Activated CD4-positive, alpha-beta T cell treated with anti-CD3 and anti-CD28 coated beads, Interleukin-2, Interleukin-4, amounts not matched to agents 100 ng/mL and 50 ng/mL, durations not matched to agents 16 hours and 8 hours (primary cell): ENCODE results near the gene ACAA1.
"Not testable (repeated sequence)": the region's sequence is repeated elsewhere in the genome, so short reads cannot be mapped to it uniquely, and the experiment has no call there.

Experiments
- DNase-seq: peaks from one replicate; pipeline ENCODE4 v3.0.0-alpha.2; 2020; ENCODE audit warnings: low spot score

Gene ACAA1

GRCh38 chr3:38101811-38102443 lies 35.0 kb downstream of the ACAA1 start:
- DNase-seq = no peak

DNA sequence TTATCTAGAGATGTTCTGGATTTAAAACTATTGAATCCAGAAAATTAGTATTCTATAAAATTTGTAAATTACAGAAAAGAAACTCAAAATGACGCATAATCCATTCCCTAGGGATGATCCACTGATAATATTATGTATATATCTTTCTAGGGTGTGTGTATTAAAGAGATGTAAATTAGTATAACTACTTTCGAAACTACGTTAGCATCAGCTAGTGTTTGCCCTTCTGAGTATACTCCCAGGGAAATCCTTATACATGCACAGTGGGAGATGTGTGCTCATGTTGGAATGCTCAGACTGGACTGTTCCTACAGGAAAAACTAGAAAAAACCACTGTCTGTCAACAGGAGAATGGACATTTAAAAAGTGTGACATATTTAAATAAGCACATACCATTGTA lies 36.4 kb downstream of the ACAA1 start:
- DNase-seq = no peak

DNA sequence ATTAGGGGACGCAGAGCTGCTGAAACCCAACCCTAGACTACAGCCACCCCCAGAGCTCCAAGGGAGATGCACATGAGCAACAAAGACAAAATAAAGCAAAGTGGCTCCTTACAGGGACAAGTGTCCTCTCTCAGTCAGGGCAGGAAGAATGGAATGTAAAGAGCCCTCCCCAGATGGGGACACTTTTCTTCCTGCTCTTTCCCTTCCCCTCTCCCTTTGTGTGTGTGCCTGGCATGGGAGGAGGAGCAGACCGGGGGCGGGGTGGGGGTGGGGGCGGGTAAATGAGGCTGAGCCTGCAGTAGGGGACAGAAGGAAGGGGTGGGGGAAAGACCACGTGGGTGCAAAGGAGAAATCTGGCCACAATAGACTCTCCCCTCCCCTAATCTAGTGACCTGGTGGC lies 37.4 kb downstream of the ACAA1 start:
- DNase-seq = no peak

- no peak for DNase-seq
These were observed 38.6 kb downstream of the ACAA1 start for GRCh38 chr3:38098376-38098723.

DNA sequence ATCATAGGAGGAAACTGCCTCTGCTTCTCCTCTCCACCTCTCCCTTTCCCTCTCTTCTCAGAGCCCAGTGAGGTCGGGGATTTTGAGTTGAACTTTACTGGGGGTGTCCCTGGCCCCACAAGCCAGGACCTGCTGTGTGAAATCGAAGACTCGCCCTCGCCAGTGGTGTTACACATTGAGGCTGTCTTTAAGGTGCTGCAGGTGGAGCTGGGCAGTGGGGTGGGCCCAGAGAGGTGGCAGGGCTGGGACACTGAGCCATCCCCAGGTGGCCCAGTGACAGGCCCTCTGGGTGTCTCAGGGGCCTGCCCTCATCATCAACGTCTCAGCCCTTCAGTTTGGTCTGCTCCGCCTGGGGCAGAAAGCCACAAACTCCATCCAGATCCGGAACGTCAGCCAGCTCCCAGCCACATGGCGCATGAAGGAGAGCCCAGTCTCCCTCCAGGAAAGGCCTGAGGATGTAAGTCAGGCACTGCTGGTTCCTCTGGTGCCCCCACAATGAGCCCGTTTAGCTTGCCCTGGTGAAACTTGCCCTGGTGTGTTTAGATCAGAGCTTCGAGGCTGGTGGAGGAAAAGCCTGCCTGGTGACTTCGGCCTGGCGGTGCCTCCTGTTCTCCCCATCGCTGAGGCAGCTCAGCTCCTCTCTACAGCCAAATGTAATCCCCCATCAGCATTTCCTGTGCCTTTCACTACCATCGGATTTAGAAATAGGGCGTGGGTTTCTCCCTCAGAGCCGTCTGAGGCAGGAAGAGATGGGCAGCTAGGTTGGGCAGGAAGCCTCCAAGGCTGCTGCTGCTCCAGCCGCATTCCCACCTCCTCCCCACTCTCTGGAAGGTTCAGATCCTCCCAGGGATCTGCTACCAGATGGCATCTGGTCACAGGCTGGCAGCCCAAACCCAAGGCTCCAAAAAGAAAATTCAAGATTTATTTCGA lies 39.2 kb downstream of the ACAA1 start:
- no peak for DNase-seq

- no peak for DNase-seq
These were observed 41.1 kb downstream of the ACAA1 start for GRCh38 chr3:38095669-38096483.

GRCh38 chr3:38094999-38095398 lies 41.9 kb downstream of the ACAA1 start:
- DNase-seq = no peak

GRCh38 chr3:38090453-38090852 lies 46.5 kb downstream of the ACAA1 start:
- no peak for DNase-seq

GRCh38 chr3:38089163-38089562 lies 47.8 kb downstream of the ACAA1 start:
- no peak for DNase-seq

DNA sequence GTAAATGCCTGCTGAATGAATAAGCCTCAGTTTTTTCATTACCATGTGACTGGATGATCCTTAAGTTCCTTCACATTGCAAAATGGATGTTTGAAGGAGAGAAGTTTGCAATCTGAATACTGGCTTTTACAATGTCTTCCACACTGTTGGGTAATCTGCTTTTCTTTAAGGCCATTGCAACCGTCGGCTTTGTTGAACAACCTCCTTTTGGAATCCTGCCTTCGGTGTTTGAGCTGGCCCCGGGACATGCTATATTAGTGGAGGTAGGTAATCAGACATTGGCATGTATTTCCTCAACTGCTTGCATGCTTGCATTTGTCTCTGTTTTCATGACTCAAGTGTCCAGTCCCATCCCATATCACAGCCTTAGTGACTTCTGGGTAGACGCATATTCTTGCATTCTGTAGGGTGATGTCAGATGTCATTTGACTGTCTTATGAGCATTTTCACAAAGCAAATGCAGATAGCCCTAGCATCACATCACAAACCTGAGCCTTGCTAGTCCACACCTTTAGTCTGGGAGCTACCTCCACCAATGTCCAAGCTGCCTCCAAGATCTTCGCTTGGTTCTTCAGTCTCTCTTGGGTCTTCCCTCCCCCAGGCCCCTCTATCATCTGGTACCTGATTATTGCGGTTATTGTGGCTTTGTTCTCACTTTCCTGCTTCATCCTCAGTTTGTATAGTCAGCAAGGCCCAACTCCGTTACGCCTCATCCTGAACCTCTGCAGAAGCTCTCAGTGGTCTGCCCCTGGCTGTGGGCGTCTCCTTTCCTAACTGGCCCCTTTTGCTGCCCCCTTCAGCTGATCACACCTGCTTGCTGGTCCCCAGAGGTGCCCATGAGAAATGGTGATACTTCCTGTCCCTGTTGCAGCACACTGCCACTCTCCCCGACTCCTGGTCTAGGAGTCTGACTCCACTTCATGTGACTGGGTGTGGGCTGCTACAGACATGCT lies 48.5 kb downstream of the ACAA1 start:
- no peak for DNase-seq

- not testable (repeated sequence) for DNase-seq
These were observed 49.6 kb downstream of the ACAA1 start for GRCh38 chr3:38087278-38087677.

DNA sequence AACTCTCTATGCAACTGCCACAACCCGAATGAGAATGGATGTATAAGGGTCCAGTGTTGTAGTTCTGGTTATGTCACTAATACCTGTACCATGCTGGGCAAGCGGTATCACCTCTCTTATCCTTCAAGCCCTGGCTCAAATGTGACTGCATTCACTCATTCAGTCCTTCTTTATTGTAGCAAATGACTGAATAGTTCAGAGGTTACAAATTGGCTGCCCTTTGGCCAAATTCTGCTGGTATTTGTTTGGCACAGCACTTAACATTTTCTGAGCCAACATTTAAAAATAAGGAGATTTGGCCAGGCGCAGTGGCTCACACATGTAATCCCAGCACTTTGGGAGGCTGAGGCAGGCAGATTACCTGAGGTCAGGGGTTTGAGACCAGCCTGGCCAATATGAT lies 50.4 kb downstream of the ACAA1 start:
- DNase-seq = no peak

DNA sequence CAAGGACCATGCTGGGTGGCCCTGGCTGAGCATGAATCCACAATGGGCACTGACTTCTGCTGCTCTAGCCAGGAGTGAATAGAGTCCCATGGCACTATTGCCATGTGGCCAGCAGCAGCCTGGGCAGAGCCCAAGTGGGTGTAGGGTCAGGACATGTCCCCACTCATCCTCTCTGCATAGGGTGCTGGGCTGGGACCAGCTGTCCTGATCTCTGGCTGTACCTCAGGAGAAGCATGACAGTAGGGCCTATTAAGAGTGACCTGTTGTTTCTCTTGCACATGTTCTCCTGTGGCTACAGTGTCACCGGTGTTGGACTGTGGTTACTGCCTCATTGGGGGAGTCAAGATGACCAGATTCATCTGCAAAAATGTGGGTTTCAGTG lies 51.0 kb downstream of the ACAA1 start:
- no peak for DNase-seq

GRCh38 chr3:38085311-38085942 lies 51.5 kb downstream of the ACAA1 start:
- no peak for DNase-seq

DNA sequence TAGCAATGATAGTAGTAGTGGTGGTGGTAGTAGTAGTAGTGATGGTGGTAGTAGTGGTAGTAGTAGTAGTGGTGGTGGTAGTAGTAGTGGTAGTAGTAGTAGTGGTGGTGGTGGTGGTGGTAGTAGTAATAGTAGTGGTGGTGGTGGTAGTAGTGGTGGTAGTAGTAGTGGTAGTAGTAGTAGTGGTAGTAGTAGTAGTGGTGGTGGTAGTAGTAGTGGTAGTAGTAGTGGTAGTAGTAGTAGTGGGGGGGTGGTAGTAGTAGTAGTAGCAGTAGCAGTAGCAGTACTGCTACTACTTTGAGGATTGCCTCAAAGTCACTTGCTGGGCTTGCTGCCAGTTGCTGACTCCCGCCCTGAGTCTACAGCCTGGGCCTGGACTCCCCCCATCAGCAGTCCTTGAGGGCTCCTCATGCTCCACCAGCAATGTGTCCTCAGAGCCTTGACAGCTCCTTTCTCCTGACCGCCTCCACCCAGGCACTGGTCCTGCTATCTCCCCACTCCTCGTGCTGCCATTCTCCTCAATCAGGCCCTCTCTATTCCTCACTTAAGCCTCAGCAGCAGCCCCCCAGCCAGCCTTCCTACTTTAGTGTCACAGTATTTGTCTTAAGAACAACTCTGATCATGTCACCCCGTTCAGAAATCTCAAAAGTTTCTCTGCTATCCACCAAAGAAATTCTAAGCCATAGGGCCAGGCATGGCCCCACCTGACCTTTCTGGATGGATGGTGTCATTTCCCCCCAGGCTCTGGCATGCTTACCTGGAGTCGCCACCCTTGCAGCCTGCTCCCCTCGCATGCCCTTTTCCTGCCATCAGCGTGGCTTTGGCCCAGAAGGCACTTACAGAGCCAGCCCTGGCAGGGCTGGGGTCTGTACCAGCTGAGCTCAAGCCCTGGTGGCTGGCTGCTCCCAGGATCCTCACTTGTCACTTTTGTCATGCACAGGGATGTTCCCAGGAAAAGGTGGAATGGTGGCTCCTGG lies 52.3 kb downstream of the ACAA1 start:
- peak; percentile 6 for DNase-seq

DNA sequence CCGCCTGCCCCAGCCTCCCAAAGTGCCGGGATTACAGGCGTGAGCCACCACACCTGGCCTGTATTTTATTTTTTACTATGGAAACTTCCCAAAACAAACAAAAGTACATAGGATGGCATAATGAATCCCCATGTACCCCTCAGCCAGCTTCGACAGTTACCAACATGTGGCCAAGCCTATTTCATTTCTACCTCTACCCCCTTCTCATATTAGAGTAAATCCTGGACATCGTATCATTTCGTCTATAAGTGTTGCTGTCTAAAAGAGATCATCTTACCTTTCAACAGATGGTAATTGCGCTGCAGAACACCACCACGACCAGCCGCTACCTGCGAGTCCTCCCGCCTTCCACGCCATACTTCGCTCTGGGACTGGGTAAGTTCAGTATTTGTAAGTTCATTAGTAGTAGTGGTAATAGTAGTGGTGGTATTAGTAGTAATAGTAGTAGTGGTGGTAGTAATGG lies 53.0 kb downstream of the ACAA1 start:
- DNase-seq = no peak

GRCh38 chr3:38083254-38083653 lies 53.7 kb downstream of the ACAA1 start:
- not testable (repeated sequence) for DNase-seq

DNA sequence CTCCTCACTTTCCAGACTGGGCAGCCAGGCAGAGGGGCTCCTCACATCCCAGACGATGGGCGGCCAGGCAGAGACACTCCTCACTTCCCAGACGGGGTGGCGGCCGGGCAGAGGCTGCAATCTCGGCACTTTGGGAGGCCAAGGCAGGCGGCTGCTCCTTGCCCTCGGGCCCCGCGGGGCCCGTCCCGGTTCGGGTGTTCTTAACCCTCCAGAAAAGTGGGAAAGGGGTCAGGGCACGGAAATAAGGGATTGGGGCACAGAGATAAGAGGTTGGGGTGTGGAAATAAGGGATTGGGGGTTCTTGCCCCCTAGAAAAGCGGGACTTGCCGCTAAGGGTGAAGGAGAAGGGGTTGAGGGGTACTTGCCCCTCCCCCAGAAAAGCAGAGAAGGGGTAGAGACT lies 54.6 kb downstream of the ACAA1 start:
- DNase-seq = not testable (repeated sequence)

DNA sequence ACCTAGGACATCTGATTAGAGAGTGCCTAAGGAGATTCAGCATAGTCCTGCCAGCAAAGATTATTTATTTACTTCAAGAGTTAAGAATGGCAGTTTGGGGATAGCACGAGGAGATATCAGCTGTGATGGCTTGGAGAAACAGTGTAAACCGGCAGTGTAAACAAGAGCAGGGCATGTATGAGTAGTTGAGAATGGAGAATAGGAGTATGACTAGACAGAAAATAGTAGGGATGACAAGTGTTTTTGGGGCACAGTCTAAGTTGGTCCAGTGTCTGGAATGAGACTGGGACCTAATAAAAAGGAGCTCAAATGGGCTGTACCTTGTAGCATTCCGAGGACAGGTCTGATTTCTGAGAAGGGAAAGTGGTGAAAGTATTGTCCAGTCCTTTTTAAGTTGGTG lies 59.9 kb downstream of the ACAA1 start:
- not testable (repeated sequence) for DNase-seq
